GM12891 (cell line): Measurements from ENCODE around the gene DHX34.

Experiments used
- POLR2A ChIP-seq: IDR thresholded peaks from 2 replicates; pipeline ENCODE4 v1.6.1; 2011; ENCODE audit warnings: low read depth, low read length, control low read depth
- POLR2AphosphoS5 ChIP-seq: IDR thresholded peaks from 2 replicates; pipeline ENCODE4 v1.6.1; 2011; ENCODE audit warnings: low read depth, low read length, control low read depth
- TAF1 ChIP-seq: IDR thresholded peaks from 2 replicates; pipeline ENCODE4 v1.6.1; 2011; ENCODE audit warnings: low read depth, low read length, control low read depth

DNA sequence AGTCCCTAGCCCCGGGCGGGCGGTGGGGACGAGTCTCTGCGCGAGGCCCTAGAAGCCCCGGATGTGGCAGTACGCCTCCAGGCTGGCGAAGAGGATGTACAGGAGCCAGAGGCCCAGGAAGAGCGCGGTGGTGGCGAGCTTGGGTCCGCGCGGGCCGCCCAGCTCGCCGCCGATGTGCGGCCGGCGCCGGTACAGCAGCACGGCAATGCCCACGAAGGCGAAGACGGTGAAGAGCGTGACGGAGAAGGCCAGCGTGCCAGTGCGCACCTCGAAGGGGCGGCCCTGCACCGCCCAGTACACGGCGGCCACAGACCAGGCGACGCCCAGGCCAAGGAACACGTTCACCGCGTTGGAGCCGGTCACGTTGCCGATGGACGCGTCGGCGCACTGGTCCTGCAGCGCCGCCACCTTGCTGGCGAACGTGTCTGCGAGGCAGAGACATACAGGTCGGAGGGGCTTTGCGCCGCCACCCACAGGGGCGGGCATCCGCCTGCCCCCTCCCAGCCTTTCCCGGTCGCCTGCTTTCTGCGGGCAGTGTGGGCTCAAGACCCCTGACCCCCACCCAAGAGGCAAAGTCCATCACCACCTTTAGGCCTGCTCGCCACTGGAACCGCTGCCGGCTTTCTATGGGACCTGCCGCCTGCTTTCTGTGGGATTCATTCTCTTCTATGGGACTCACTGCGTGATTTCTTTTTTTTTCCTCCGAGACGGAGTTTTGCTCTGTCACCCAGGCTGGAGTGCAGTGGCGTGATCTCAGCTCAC, 81.1 kb downstream of the DHX34 start:
- no peak for TF ChIP-seq TAF1
- no peak for TF ChIP-seq POLR2AphosphoS5
- TF ChIP-seq POLR2A: no peak
